ENCODE results near the gene WSCD1.

Gene WSCD1

DNA sequence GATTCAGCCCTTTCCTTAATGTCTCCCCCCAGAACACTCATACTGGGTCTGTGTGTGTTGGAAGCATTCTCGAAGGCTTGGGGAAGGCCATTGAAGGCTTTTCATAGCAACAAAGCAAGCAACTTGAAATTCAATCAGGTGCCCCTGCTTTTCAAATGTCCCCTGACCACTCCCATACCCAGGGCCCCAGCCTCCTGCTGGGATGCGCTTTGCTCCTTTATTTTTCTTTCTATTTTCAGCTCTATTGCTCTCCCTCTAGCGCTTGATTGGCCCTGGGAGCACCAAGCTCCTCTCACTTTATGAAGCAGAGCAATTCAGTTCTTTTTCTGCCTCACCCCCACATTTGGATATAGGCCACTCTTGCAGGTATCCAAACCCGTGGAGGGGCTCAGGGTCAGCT is 92.0 kb downstream of the WSCD1 start:
- DNase-seq = no peak

DNA sequence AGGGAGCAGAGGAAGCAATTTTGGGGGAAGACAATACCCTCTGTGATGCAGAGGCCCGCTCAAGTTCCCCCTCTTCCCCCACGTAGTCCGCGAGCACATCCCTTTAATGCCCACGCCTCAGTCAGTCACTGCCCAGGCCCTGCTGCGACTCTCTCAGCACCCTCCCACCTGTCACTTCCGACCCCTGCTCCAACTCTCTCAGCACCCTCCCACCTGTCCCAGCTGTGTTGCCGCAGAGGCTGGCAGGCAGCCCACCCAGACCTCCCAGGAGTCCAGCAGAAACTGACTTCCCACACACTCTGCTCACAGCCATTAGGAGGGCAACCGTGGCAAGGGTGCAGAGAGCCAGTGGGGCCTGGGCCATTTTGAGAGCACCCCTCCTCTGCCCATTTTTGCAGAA is 92.7 kb downstream of the WSCD1 start:
- DNase-seq = no peak

- no peak for DNase-seq
Measured at GRCh38 chr17:6163612-6164333, 93.6 kb downstream of the WSCD1 start.

DNA sequence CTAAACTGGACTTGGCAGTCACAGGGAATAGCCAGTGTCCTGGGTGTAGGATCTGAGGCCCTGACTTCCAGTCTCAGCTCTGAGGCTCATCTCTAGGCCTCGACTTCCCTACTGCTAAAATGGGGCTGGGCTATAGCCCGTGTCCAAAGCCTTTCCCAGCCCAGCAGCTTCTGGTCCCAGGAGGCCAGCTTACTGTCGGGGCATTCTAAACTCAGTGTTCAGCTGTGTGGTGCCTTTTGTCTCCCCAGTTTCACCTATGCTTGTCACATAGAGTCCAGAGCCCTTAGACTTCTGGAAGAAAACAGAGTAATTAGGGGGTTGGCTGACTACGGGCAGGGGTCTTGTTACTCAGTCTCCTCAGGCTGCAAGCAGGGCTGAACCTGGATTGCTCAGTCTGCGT is 94.8 kb downstream of the WSCD1 start:
- DNase-seq = no peak

DNA sequence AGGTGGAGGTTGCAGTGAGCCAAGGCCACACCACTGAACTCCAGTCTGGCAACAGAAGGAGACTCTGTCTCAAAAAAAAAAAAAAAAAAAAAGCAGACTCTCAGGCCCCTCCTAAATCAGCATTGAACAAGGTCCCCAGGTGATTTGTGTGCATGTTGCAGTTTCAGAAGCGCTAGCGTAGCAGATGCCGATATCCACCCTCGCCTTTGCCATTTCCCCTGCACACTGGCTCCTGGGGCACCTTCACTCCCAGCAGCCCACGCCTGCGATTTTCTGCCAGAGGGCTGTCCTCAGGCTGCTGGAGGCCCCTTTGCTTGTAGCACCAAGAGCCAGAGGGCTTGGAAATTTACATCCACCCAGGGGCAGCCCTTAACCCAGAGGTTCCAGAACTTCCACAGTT is 95.6 kb downstream of the WSCD1 start:
- no peak for DNase-seq

GRCh38 chr17:6166492-6167179 is 96.5 kb downstream of the WSCD1 start:
- no peak for DNase-seq

- no peak for DNase-seq
Measured at GRCh38 chr17:6168296-6168695, 98.1 kb downstream of the WSCD1 start.

- DNase-seq = no peak
Measured at GRCh38 chr17:6170349-6170748, 100.2 kb downstream of the WSCD1 start.

- DNase-seq = no peak
Measured at GRCh38 chr17:6172642-6173330, 102.6 kb downstream of the WSCD1 start.

DNA sequence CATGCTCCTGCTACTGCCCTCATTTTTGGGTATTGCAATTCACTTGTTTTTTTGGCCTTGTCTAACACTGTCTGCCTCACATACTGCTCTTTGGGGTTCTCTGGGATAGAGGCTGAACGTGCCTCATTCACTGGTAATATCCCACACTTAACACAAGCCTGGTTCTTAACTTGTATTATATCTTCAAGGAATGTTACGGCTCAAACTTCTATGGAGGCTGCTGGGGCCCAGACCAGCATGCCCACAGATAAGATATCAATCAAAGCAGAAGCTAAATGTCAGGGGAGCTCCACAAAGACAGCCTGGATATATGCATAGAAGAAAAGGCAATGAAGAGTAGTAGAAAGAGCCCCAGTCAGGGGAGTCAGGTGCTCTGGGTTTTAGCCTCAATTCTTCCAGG is 103.5 kb downstream of the WSCD1 start:
- no peak for DNase-seq

Measured in right forelimb (tissue), 1 donor.